Measurements from ENCODE around the gene GPS2. TPM values are rescaled to one million over a fixed set of nuclear protein-coding genes. Genes with fewer than 3 reads are reported as not detected.

The GPS2 gene
- total and polyA plus RNA-seq, 2 experiments from 2014 or later: 83.4 to 122 TPM

DNA sequence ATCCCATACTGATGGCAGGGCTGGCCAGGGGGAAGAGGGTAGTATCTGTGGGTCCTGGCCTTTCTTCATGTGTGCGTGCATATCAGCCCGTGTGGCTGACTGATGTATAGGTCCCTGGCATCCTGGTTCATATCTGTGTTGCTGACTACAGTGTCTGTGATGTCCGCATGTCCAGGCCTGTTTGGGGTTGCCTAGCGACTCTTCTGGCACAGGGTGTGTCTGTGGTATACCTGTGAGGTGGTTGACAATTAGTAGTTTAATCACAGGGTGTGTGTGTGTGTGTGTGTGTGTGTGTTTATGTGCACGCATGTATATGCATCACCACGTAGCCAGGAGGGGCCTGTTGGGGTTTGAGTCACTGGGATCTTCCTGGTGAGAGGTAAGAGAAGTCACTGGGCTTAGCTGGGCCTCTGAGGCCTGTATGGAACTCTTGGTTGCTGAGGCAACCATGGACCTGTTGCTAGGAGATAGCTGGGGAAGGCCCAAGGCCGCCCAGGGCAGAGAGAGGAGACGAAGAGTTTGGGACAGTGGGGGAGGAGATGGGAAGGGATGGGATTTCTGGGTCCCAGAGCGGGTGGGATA, 39.2 kb upstream of the GPS2 start:
- no peak overlapping the region for H3K4me3 ChIP-seq
- Mint-ChIP-seq H3K4me1 (peaks cover 28% of the 10 kb centered on the region), H3K9me3 (no peaks in the 10 kb centered on the region), H3K36me3 (ENCODE audit: low read depth) (peaks cover 4% of the 10 kb centered on the region; the same call in 1 of the 3 replicates), H3K27ac (no peak overlapping the region), H3K4me3 (no peak overlapping the region; the same call in 2 of the 3 replicates), H3K27me3 (ENCODE audit: insufficient read depth, low read depth, poor library complexity) (peaks cover 43% of the 10 kb centered on the region)
- TF ChIP-seq STAT1 (IDR thresholded peaks at IDR 0.05; ENCODE audit: unreplicated experiment): no peak
- TF ChIP-seq REST (IDR thresholded peaks at IDR 0.05; ENCODE audit: unreplicated experiment): no peak
- TF ChIP-seq JUNB (IDR thresholded peaks at IDR 0.05; ENCODE audit: unreplicated experiment): no peak
- no peak for TF ChIP-seq ZNF331 (CRISPR knock-in tag; IDR thresholded peaks at IDR 0.05; ENCODE audit: low read depth)
- TF ChIP-seq ETS1 (IDR thresholded peaks at IDR 0.05): no peak
- TF ChIP-seq CREB1 (CRISPR knock-in tag; IDR thresholded peaks at IDR 0.05; ENCODE audit: low read depth): no peak
- no peak for TF ChIP-seq NANOG (IDR thresholded peaks at IDR 0.05; ENCODE audit: borderline replicate concordance)
- TF ChIP-seq, protein P1, sequence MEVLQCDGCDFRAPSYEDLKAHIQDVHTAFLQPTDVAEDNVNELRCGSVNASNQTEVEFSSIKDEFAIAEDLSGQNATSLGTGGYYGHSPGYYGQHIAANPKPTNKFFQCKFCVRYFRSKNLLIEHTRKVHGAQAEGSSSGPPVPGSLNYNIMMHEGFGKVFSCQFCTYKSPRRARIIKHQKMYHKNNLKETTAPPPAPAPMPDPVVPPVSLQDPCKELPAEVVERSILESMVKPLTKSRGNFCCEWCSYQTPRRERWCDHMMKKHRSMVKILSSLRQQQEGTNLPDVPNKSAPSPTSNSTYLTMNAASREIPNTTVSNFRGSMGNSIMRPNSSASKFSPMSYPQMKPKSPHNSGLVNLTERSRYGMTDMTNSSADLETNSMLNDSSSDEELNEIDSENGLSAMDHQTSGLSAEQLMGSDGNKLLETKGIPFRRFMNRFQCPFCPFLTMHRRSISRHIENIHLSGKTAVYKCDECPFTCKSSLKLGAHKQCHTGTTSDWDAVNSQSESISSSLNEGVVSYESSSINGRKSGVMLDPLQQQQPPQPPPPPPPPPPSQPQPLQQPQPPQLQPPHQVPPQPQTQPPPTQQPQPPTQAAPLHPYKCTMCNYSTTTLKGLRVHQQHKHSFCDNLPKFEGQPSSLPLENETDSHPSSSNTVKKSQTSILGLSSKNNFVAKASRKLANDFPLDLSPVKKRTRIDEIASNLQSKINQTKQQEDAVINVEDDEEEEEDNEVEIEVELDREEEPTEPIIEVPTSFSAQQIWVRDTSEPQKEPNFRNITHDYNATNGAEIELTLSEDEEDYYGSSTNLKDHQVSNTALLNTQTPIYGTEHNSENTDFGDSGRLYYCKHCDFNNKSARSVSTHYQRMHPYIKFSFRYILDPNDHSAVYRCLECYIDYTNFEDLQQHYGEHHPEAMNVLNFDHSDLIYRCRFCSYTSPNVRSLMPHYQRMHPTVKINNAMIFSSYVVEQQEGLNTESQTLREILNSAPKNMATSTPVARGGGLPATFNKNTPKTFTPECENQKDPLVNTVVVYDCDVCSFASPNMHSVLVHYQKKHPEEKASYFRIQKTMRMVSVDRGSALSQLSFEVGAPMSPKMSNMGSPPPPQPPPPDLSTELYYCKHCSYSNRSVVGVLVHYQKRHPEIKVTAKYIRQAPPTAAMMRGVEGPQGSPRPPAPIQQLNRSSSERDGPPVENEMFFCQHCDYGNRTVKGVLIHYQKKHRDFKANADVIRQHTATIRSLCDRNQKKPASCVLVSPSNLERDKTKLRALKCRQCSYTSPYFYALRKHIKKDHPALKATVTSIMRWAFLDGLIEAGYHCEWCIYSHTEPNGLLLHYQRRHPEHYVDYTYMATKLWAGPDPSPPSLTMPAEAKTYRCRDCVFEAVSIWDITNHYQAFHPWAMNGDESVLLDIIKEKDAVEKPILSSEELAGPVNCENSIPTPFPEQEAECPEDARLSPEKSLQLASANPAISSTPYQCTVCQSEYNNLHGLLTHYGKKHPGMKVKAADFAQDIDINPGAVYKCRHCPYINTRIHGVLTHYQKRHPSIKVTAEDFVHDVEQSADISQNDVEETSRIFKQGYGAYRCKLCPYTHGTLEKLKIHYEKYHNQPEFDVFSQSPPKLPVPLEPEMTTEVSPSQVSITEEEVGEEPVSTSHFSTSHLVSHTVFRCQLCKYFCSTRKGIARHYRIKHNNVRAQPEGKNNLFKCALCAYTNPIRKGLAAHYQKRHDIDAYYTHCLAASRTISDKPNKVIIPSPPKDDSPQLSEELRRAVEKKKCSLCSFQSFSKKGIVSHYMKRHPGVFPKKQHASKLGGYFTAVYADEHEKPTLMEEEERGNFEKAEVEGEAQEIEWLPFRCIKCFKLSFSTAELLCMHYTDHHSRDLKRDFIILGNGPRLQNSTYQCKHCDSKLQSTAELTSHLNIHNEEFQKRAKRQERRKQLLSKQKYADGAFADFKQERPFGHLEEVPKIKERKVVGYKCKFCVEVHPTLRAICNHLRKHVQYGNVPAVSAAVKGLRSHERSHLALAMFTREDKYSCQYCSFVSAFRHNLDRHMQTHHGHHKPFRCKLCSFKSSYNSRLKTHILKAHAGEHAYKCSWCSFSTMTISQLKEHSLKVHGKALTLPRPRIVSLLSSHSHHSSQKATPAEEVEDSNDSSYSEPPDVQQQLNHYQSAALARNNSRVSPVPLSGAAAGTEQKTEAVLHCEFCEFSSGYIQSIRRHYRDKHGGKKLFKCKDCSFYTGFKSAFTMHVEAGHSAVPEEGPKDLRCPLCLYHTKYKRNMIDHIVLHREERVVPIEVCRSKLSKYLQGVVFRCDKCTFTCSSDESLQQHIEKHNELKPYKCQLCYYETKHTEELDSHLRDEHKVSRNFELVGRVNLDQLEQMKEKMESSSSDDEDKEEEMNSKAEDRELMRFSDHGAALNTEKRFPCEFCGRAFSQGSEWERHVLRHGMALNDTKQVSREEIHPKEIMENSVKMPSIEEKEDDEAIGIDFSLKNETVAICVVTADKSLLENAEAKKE (CRISPR knock-in tag; IDR thresholded peaks at IDR 0.05): no peak
- TF ChIP-seq ZNF114 (CRISPR knock-in tag; IDR thresholded peaks at IDR 0.05): no peak
- no peak for TF ChIP-seq POLR2AphosphoS5 (IDR thresholded peaks at IDR 0.05; ENCODE audit: low read depth)
- TF ChIP-seq EZH2phosphoT487 (IDR thresholded peaks at IDR 0.05; ENCODE audit: unreplicated experiment): no peak
- no peak for TF ChIP-seq EZH2 (IDR thresholded peaks at IDR 0.05; ENCODE audit: low read depth, unreplicated experiment)
- TF ChIP-seq, protein P2, sequence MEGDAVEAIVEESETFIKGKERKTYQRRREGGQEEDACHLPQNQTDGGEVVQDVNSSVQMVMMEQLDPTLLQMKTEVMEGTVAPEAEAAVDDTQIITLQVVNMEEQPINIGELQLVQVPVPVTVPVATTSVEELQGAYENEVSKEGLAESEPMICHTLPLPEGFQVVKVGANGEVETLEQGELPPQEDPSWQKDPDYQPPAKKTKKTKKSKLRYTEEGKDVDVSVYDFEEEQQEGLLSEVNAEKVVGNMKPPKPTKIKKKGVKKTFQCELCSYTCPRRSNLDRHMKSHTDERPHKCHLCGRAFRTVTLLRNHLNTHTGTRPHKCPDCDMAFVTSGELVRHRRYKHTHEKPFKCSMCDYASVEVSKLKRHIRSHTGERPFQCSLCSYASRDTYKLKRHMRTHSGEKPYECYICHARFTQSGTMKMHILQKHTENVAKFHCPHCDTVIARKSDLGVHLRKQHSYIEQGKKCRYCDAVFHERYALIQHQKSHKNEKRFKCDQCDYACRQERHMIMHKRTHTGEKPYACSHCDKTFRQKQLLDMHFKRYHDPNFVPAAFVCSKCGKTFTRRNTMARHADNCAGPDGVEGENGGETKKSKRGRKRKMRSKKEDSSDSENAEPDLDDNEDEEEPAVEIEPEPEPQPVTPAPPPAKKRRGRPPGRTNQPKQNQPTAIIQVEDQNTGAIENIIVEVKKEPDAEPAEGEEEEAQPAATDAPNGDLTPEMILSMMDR (conservative IDR thresholded peaks at IDR 0.05; ENCODE audit: low read depth in 2 of 2): no peak
- no peaks in the 10 kb centered on the region for H3K27me3 ChIP-seq (ENCODE audit: insufficient read depth)
- no peak overlapping the region for H3K4me2 ChIP-seq
- no peak overlapping the region for H2AFZ ChIP-seq
- no peaks in the 10 kb centered on the region for H3K79me2 ChIP-seq (replicated peaks; ENCODE audit: insufficient read depth)
- H3K4me1 ChIP-seq (ENCODE audit: insufficient read depth): peaks cover 23% of the 10 kb centered on the region
- H3F3A ChIP-seq (replicated peaks; ENCODE audit: low read depth): peaks cover 16% of the 10 kb centered on the region
- no peaks in the 10 kb centered on the region; the same call in 1 of the 2 replicates for H4K20me1 ChIP-seq (replicated peaks; ENCODE audit: insufficient read depth)
- H3K36me3 ChIP-seq (ENCODE audit: insufficient read depth): no peaks in the 10 kb centered on the region
- peak; percentile 38 for DNase-seq (ENCODE audit: low spot score)
- no peak overlapping the region for H3K27ac ChIP-seq (ENCODE audit: low read depth)
- no peaks in the 10 kb centered on the region for H3K9me2 ChIP-seq (ENCODE audit: insufficient read depth)
- no peak for ATAC-seq
